NCI-H1436 (cell line): ENCODE results near the gene UBE2E2.

ENCODE experiments used
- DNase-seq: peaks from one replicate; lab custom pipeline; 2025; lab: John Stamatoyannopoulos, UW

The UBE2E2 gene

GRCh38 chr3:23193831-23194230 is 9.3 kb upstream of the UBE2E2 start:
- no peak for DNase-seq

DNA sequence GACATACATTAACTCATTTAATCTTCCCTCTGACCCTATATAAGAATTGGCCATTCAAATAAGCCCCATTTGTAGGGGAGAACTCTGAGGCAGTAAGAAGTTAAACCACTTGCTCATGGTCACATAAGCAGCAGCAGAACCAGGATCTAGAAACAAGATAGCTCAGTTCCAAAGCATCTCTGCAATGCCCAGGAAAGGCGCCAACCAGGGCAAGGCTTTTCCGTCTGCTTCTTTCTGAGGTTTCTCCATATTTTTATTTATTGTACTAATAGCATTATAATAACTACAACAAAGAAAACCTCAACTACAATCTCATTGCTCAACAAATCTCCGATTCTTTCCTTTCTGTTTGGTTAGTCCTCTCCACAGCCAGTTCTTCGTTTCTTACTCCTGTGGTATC is 4.3 kb upstream of the UBE2E2 start:
- no peak for DNase-seq

DNA sequence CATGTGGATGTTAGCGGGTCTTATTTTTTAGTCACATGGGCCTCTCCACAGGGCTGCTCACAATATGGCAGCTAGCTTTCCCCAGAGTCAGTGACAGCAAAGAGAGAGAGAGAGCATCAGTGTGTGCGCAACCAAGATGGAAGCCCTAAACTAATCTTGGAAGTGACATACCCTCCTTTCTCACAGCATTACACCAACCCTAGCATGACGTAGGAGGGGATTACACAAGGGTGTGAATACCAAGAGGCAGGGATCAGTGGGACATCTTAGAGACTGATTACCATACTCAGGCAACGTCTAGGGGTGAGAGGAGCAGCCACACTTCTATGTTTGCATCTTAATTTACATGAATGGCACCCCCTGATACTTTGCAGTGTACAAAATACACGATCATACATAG is 3.5 kb upstream of the UBE2E2 start:
- DNase-seq = no peak

- no peak for DNase-seq
Observed at GRCh38 chr3:23201154-23201838, 1.8 kb upstream of the UBE2E2 start.

DNA sequence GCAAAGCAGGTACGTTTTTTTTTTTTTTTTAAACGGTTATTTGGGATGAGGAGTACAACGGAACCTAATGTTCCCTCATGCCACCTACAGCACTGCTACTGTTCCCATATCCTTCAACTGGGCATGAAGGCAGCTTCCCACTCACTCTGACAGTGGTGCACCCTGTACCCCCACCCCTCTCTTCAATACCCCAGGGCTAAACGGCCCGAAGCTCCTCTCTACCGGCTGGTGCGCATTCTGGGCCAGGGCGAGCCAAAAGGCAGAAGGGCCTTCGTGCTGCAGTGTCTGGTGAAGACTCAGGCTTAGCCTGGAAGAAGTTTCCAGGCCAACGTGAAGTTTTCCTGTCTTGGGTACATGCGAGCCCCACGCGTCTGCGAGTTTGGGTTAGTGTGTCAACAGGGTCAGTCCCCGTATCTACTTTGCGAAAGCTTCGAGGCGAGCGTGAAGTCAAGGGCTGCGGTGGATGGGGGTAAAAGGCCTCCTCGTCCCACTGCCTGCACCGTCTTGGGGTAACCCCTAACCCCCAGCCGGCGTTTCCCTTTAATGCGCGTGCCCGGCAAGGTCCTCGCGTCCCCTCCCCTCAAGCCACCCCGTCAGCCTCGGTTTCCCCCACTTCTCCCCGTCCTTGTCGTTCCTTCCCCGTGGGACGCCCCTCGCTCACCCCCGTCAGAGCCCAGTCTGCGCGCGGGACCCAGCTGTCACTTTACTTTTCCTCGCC is 765 bp upstream of the UBE2E2 start:
- DNase-seq = no peak

GRCh38 chr3:23203708-23204330 is 692 bp downstream of the UBE2E2 start:
- DNase-seq = no peak

GRCh38 chr3:23206366-23206765 is 3.2 kb downstream of the UBE2E2 start:
- no peak for DNase-seq

DNA sequence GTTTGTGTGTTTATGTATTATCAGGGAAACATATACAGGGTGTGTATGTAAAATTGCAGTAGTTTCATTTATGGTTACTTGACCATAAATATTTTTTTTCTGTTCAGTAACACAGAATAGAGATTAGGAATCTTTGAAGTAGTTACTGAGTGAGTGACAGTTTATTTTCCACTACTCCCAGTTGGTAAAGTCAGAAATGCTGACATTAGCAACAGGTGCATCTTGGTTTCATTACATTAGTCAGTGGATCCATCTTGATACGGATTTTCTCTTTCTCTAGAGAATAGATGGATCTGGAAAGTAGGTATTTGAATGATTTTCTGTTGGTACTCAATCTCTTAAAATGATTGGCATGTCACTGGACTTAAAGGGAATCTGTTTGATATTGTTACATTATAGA is 6.0 kb downstream of the UBE2E2 start:
- DNase-seq = no peak

GRCh38 chr3:23209747-23210487 is 6.8 kb downstream of the UBE2E2 start:
- no peak for DNase-seq

DNA sequence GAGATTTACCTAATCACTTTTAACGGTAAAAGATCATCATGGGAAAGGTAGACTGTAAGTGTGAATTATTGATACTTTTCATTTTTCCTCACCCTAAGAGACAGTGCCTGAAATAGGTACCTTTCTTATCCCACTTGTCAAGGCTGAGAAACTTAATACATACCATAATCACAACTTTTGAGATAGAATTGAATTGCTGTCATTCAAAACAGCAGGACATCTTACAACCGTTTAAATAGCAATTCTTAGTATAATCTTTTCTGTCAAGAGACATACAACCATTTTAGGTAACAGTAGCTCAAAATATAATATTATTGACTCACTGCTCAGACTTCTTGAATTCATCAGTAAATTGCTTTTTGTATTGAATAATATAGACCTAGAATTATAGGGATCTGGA is 10.7 kb downstream of the UBE2E2 start:
- no peak for DNase-seq

GRCh38 chr3:23217872-23218554 is 14.9 kb downstream of the UBE2E2 start:
- no peak for DNase-seq

DNA sequence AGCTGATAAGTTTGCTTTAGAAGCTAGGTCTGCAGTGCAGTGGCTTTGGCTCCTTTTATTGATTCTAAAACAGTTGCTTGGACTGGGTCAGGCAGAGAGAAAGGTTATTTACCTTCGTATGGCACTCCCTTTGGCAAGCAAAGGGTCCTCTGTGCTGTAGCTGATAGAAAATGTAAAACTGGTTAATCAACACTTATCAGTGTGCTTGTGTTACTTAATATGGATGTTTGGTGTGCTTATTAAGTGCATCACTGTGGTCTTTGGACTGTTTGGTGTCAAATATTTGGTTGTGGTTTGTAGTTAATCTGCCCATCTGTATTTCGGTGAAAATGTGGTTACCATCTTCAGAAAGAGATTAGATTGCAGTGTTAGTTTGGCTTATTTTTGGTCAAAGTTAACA is 16.0 kb downstream of the UBE2E2 start:
- DNase-seq = no peak

DNA sequence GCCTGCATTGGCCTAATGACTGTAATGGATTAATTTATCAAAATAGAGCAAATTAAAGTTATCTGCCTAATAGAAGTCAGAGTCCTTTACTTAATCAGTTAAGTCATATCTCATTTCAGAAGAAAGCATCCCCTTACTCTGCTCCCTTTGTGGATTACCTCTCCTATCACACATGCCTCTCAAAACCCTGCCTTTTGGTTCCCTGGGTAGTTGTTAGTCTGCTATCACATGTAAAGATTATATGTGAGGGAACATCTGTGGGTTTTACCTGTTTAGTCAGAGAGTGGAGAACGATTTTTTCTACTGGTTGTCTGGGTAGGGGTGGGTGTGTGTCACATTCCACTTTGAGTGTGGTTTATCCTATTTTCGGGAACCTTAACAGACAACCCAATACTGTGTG is 16.4 kb downstream of the UBE2E2 start:
- DNase-seq = no peak

DNA sequence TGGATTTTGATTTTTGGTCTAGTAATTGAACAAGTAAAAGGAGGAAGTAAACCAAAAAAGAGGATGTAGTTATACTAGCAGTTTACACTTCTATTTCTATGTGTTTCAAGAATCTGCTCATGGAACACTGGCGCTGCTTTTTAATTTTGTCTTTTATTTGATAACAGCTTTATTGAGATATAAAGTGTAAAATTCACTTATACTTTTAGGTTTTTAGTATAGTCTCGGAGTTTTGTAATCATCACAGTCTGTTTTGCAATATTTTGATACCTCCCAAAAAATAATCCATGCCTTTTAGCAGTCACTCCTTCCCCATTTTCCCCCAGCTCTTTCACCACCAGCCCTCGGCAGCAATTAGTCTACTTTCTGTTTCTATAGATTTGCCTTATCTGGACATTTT is 18.0 kb downstream of the UBE2E2 start:
- no peak for DNase-seq

DNA sequence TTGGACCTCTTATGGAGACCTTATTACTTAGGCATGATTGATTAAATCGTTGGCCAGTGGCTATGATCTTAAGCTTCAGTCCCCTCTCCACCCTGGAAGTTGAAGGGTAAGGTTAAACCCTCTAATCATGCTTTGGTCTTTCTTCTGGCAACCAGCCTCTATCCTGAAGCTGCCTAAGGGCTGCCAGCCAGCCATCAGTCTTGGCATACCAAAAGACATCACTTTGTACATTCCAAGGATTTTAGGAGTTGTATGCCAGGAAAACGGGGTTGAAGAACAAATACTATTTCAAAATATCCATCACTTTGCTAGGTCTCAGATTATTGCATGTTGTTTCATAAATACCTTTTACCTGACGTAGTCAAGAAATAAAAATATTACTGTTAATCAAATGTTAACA is 28.9 kb downstream of the UBE2E2 start:
- no peak for DNase-seq

DNA sequence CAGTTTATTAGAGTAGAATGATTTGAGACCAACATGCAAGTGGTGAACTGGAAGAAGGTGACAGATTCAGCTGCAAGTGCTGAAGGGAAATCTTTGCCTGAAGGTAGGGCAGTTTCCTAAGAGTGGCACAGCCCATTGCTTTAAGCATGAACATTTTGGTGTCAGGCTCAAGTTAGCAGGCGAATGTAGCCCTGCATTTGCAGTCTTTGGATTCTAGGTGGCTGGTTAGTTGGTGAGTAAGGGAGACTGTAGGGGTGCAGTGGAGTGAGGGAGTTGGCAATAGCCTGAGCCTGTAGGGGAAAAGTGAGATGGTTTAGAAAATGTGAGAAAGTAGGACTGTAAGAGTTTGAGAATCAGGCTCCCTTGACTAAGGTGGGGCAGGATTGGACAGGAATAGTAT is 29.7 kb downstream of the UBE2E2 start:
- DNase-seq = no peak

DNA sequence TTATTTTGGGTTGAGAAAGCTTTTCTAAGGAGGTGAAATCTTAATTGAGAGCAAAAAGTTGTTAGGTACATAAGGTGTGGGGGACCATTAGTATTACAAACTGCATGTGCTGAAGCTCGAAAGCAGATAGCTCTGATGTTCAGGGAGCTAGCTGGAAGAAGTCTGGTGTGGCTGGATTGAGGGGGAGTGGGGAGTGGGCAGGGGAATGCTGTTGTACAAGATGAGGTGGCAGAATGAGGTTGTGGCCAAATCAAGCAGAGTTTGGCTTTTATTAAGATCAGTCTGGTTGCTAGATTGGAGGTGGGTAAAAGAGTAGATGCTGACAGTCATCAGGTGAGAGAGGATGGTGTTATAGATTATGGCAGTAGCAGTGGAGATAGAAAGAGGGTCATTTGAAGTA is 32.1 kb downstream of the UBE2E2 start:
- no peak for DNase-seq

DNA sequence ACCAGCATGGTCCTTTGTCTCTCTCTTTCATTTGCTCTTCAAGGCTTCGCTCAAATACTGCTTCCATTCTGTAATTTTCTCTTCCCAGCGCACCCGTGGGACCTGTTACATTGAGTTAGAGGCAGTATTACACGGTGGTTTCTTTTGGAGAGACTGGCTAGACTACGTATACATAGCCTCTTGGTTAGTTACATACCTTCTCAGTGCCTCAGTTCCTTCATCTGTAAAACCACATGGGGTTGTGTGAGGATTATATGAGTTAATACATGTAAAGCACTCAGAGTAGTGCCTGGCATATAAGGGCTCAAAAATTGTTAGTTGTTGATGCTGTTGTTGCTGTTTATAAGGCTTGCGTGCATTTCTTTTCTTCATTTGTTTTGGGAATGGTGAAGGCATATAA is 33.8 kb downstream of the UBE2E2 start:
- DNase-seq = no peak

GRCh38 chr3:23238156-23238555 is 35.0 kb downstream of the UBE2E2 start:
- DNase-seq = no peak

DNA sequence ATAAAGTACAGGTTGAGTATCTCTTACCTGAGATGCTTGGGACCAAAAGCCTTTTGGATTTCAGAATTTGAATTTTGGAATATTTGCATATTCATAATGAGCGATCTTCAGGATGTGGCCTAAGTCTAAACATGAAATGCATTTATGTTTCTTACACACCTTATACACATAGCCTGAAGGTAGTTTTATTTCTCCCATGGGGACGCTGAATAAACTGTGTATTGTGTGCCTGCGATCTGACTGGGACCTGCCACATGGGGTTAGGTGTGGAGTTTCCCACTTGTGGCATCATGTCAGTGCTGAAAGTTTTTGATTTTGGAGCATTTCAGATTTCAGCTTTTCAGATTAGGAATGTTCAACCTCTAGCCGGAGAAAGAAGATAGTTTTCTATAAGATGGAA is 35.5 kb downstream of the UBE2E2 start:
- no peak for DNase-seq

GRCh38 chr3:23239211-23240068 is 36.3 kb downstream of the UBE2E2 start:
- DNase-seq = no peak
